HG03520 (cell line): ENCODE measurements around the gene TAF12.
A peak's percentile ranks its signal among the peaks of the same experiment; 100 is the strongest.
"Not testable (repeated sequence)": the region's sequence is repeated elsewhere in the genome, so short reads cannot be mapped to it uniquely, and the experiment has no call there.

Source experiments
- ATAC-seq: cut with Tn5 transposase; IDR thresholded peaks from one replicate; pipeline ENCODE4 v1.9.1; 2021; ENCODE audit warnings: mild to moderate bottlenecking, moderate library complexity; ENCODE audit not compliant: unreplicated experiment

Gene TAF12, protein sequence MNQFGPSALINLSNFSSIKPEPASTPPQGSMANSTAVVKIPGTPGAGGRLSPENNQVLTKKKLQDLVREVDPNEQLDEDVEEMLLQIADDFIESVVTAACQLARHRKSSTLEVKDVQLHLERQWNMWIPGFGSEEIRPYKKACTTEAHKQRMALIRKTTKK

GRCh38 chr1:28642847-28643635 is at the start of gene TAF12:
TSS of gene TAF12 (minus strand) at chr1:28643067. CDS start at chr1:28622081, 20,986 bp downstream.
- ATAC-seq, result peak; percentile 77

- not testable (repeated sequence) for ATAC-seq
Observed at GRCh38 chr1:28691627-28692026, 48.8 kb upstream of the TAF12 start.

- ATAC-seq, result no peak
Observed at GRCh38 chr1:28684937-28685336, 42.1 kb upstream of the TAF12 start.

DNA sequence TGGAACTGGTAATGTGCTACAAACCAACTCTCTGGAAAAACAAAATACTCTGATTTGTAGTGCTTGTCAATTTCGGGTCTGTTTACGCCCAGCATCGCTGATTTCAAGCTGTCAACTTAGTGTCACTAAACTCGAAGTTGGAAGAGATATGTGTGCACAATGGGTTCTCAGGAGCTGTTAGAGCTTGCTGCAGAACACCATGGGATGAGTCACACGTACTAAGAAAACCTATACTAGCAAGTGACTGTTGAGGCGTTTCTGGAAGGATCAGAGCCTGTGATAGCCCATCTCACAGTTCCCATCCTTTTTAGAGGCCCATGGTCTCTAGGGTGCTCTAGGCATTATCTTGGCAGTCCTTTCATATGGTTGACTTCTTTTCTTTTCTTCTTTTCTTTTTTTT is 40.0 kb upstream of the TAF12 start:
- no peak for ATAC-seq

DNA sequence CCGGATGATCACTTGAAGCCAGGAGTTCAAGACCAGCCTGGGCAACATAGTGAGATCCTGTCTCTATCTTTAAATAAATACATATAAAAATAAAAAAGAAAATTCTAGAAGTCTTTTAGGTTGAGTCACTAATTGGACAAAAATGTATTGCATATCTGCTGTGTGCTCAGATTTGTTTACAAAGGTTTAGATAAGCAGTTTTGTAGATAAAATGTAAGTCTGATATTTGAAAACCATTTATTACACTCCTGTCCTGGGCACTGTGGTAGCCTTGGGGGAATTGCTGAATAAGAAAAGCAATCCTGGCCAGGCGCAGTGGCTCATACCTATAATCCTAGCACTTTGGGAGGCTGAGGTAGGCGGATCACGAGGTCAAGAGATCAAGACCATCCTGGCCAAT is 37.3 kb upstream of the TAF12 start:
- ATAC-seq, result no peak

GRCh38 chr1:28675924-28676257 is 33.0 kb upstream of the TAF12 start:
- ATAC-seq, result no peak

GRCh38 chr1:28672971-28673370 is 30.1 kb upstream of the TAF12 start:
- ATAC-seq, result not testable (repeated sequence)

GRCh38 chr1:28671254-28671780 is 28.4 kb upstream of the TAF12 start:
- ATAC-seq, result no peak

DNA sequence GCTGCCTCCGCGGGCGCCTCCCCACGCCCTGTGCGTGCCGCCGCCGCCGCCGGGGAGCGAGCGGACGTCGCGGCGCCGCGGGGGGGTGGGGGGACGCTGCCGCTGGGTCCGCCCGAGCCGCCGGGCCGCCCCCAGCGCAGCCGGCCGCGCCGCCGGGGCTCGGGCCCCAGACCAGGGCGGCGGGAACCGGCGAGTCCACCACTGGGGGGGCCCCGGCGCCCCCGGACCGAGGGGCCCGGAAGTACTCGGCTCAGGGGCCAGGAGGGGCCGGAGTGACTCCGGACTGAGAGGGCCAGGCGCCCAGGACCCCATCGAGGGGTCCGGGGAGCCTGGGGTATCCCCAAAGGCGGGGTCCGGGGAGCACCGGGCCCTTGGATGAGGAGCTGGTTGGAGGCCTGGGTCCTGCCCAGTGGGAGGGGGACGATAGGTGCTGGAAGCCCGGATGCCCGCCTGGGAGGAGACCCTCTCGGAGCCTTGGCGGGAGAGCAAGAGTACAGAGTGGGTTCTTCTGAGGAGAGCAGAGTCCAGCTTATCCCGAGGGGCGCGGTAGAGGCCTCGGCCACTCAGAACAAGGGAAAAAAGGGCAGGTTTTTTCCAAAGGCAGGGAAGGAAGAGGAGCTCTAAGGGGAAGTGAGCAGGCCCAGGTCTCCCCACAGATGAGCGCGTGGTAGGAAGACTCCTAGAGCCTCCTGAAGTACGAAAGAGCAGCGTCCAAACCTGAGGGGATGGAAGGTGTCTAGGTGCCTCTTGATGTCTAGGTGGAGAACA is 26.3 kb upstream of the TAF12 start:
- ATAC-seq, result peak; percentile 37

GRCh38 chr1:28668191-28668955 is 25.5 kb upstream of the TAF12 start, which contains the start of gene GMEB1:
TSS of gene GMEB1 (plus strand) at chr1:28668784. CDS start at chr1:28683613, 14,829 bp downstream.
- peak; percentile 58 for ATAC-seq

- ATAC-seq, result no peak
Observed at GRCh38 chr1:28666806-28667205, 23.9 kb upstream of the TAF12 start.

GRCh38 chr1:28663871-28664470 is 21.1 kb upstream of the TAF12 start:
- ATAC-seq, result no peak

GRCh38 chr1:28656335-28656734 is 13.5 kb upstream of the TAF12 start:
- ATAC-seq, result no peak

- ATAC-seq, result not testable (repeated sequence)
Observed at GRCh38 chr1:28655448-28656311, 12.8 kb upstream of the TAF12 start.

DNA sequence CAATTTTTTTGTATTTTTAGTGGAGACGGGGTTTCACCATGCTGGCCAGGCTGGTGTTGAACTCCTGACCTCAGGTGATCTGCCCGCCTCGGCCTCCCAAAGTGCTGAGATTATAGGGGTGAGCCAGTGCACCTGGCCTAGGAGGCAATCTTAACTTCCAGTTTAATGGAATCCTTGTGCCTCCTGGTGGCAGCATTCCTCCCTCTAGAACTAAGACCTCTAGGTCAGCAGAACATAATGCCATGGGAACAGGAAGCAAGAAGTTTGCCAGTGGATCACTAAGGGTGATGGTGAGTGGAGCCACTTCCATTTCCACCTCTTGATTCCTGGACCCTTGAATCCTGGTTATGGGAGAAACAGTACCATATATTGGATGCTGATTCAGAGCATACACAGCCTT is 11.0 kb upstream of the TAF12 start:
- ATAC-seq, result not testable (repeated sequence)

DNA sequence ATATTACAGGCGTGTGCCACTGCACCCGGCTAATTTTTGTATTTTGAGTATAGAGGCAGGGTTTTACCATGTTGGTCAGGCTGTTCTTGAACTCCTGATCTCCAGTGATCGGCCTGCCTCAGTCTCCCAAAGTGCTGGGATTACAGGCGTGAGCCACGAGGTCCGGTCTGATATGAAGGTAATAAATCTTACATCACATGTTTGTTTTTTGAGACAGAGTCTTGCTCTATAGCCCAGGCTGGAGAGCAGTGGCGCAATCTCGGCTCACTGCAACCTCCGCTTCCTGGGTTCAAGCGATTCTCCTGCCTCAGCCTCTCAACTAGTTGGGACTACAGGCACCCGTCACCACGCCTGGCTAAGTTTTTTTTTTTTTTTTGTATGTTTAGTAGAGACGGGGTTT is 10.2 kb upstream of the TAF12 start:
- ATAC-seq, result not testable (repeated sequence)

GRCh38 chr1:28648474-28649198 is 5.8 kb upstream of the TAF12 start, which contains the start of gene RNU11:
TSS of gene RNU11 (plus strand) at chr1:28648600.
- peak; percentile 66 for ATAC-seq

- peak; percentile 60 for ATAC-seq
Observed at GRCh38 chr1:28648008-28648473, 5.2 kb upstream of the TAF12 start.

- no peak for ATAC-seq
Observed at GRCh38 chr1:28646040-28646439, 3.2 kb upstream of the TAF12 start.
